Peyer's patch (tissue), 4 donors: Measurements from ENCODE around the gene ZSCAN25.

Experiments
- POLR2A ChIP-seq, 2 donors: fragments of 450-650 bp; IDR thresholded peaks; one replicate each; pipeline ENCODE4 v1.5.1; 2017; ENCODE audit warnings: antibody characterized with exemption in 2 of 2, mild to moderate bottlenecking in 2 of 2, moderate library complexity in 2 of 2
- TF ChIP-seq, protein P1 (sequence below), 6 experiments: fragments of 450-650 bp in 4 of 6; fragments of 200-600 bp in 2 of 6; sonication (generic) in 1 of 6; IDR thresholded peaks; one replicate each; pipeline ENCODE4 v1.5.1; 2017 to 2019; ENCODE audit warnings: antibody characterized with exemption in 6 of 6, mild to moderate bottlenecking in 3 of 6, moderate library complexity in 1 of 6

DNA sequence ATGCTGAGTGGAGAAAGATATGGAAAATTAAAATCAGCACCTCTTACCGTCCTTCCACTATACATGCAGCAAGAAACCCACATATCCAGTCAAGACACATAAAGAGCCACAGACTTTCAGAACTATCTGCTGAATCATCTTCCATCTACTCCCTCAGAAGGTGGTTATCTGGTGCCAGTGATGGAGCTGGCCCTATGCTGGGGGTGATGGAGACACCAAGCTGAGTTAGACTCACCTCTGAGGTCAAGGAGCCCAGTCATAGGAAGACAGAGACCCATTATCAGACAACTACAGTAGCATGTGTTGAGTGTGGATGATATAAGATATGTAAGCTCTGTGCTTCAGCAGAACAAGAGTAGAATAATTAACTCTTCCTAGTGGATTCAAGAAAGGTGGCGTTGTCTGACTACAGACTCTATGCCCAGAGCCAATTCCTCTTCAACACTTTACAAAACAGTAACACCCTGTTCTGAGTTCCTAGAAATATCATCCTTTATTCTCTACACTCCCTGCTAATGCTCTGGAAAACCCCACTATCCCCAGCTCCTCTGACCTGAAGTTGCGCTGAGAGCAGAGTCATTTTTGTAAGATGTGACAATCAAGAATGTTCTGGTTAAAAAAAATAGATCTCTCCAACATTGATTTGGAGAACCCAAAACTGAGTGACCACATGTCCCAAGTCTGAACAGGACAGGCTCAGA is 48.7 kb downstream of the ZSCAN25 start:
- TF ChIP-seq, protein P1, sequence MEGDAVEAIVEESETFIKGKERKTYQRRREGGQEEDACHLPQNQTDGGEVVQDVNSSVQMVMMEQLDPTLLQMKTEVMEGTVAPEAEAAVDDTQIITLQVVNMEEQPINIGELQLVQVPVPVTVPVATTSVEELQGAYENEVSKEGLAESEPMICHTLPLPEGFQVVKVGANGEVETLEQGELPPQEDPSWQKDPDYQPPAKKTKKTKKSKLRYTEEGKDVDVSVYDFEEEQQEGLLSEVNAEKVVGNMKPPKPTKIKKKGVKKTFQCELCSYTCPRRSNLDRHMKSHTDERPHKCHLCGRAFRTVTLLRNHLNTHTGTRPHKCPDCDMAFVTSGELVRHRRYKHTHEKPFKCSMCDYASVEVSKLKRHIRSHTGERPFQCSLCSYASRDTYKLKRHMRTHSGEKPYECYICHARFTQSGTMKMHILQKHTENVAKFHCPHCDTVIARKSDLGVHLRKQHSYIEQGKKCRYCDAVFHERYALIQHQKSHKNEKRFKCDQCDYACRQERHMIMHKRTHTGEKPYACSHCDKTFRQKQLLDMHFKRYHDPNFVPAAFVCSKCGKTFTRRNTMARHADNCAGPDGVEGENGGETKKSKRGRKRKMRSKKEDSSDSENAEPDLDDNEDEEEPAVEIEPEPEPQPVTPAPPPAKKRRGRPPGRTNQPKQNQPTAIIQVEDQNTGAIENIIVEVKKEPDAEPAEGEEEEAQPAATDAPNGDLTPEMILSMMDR (IDR thresholded peaks at IDR 0.05): no peak
- no peak for TF ChIP-seq POLR2A (IDR thresholded peaks at IDR 0.05)
